Stimulated activated naive CD8-positive, alpha-beta T cell treated with anti-CD3 and anti-CD28 coated beads, Interleukin-15, amount 100 ng/mL, for 72 hours (primary cell): ENCODE results near the gene DEGS2.

Experiments used
- ATAC-seq: fragments of 150-1000 bp; cut with Tn5 transposase; 2 replicates; pipeline ENCODE4 v1.10.0; 2021; ENCODE audit warnings: mild to moderate bottlenecking, moderate library complexity
- DNase-seq, 2 donors: peaks; one replicate each; pipeline ENCODE4 v3.0.0; 2021 to 2022
- H3K27ac Mint-ChIP-seq, 2 donors: one replicate each; pipeline ENCODE4 v1.8.0; 2022; ENCODE audit warnings: mild to moderate bottlenecking in 2 of 2, mixed read lengths in 2 of 2, moderate library complexity in 2 of 2
- H3K27me3 Mint-ChIP-seq: one replicate; pipeline ENCODE4 v1.8.0; 2022; ENCODE audit warnings: mixed read lengths
- H3K4me1 Mint-ChIP-seq: one replicate; pipeline ENCODE4 v1.8.0; 2022; ENCODE audit warnings: mild to moderate bottlenecking, mixed read lengths
- H3K4me3 Mint-ChIP-seq, 2 donors: one replicate each; pipeline ENCODE4 v1.8.0; 2022; ENCODE audit warnings: mild to moderate bottlenecking in 2 of 2, mixed read lengths in 2 of 2, moderate library complexity in 1 of 2
- H3K9me3 Mint-ChIP-seq, 2 donors: one replicate each; pipeline ENCODE4 v1.8.0; 2022; ENCODE audit warnings: mixed read lengths in 2 of 2

Gene DEGS2

GRCh38 chr14:100145682-100146464 lies 13.6 kb downstream of the DEGS2 start:
- no peaks in the 10 kb centered on the region for H3K27me3 Mint-ChIP-seq
- H3K4me3 Mint-ChIP-seq: peak overlapping the region in 1 of 2 donors; percentile 75
- H3K9me3 Mint-ChIP-seq: no peaks in the 10 kb centered on the region
- DNase-seq (no peak), ATAC-seq (peak; percentile 1)
- peaks cover 66% of the 10 kb centered on the region for H3K4me1 Mint-ChIP-seq
- peak overlapping the region in 1 of 2 donors; percentile 89 for H3K27ac Mint-ChIP-seq

- Mint-ChIP-seq H3K4me1 (peaks cover 69% of the 10 kb centered on the region), H3K9me3 (no peaks in the 10 kb centered on the region), H3K4me3 (no peak overlapping the region), H3K27me3 (no peaks in the 10 kb centered on the region), H3K27ac (peak overlapping the region in 1 of 2 donors; percentile 83)
- ATAC-seq: no peak
- DNase-seq: peak in 1 of 2 donors; percentile 32
Observed at GRCh38 chr14:100144996-100145646, 14.3 kb downstream of the DEGS2 start.

GRCh38 chr14:100144645-100144995 lies 14.8 kb downstream of the DEGS2 start:
- H3K27me3 Mint-ChIP-seq: no peaks in the 10 kb centered on the region
- no peak overlapping the region for H3K4me3 Mint-ChIP-seq

GRCh38 chr14:100143934-100144333 lies 15.5 kb downstream of the DEGS2 start:
- ATAC-seq (no peak), DNase-seq (no peak)
- H3K27me3 Mint-ChIP-seq: no peaks in the 10 kb centered on the region
- H3K4me1 Mint-ChIP-seq: peaks cover 75% of the 10 kb centered on the region
- peak overlapping the region in 1 of 2 donors; percentile 12 for H3K27ac Mint-ChIP-seq
- H3K4me3 Mint-ChIP-seq: no peak overlapping the region
- H3K9me3 Mint-ChIP-seq: no peaks in the 10 kb centered on the region

More at GRCh38 chr14:100144645-100144995, 14.8 kb downstream of the DEGS2 start:
- Mint-ChIP-seq H3K27ac (peak overlapping the region in 1 of 2 donors; percentile 83), H3K4me1 (peaks cover 71% of the 10 kb centered on the region), H3K9me3 (no peaks in the 10 kb centered on the region)
- no peak for DNase-seq
- no peak for ATAC-seq

GRCh38 chr14:100143523-100143922 lies 15.9 kb downstream of the DEGS2 start:
- no peaks in the 10 kb centered on the region for H3K9me3 Mint-ChIP-seq
- H3K4me3 Mint-ChIP-seq: no peak overlapping the region
- no peaks in the 10 kb centered on the region for H3K27me3 Mint-ChIP-seq
- H3K4me1 Mint-ChIP-seq: peaks cover 75% of the 10 kb centered on the region
- H3K27ac Mint-ChIP-seq: peak overlapping the region in 1 of 2 donors; percentile 76
- DNase-seq (no peak), ATAC-seq (no peak)

- H3K4me3 Mint-ChIP-seq: no peak overlapping the region
Observed at GRCh38 chr14:100142073-100143040, 17.1 kb downstream of the DEGS2 start.

GRCh38 chr14:100141098-100141497 lies 18.3 kb downstream of the DEGS2 start:
- H3K27ac Mint-ChIP-seq: peak overlapping the region in 1 of 2 donors; percentile 78
- H3K9me3 Mint-ChIP-seq: no peaks in the 10 kb centered on the region
- peaks cover 55% of the 10 kb centered on the region for H3K4me1 Mint-ChIP-seq
- no peaks in the 10 kb centered on the region for H3K27me3 Mint-ChIP-seq
- ATAC-seq (no peak), DNase-seq (no peak)
- no peak overlapping the region for H3K4me3 Mint-ChIP-seq

More at GRCh38 chr14:100142073-100143040, 17.1 kb downstream of the DEGS2 start:
- H3K27me3 Mint-ChIP-seq: no peaks in the 10 kb centered on the region
- H3K9me3 Mint-ChIP-seq: no peaks in the 10 kb centered on the region
- H3K27ac Mint-ChIP-seq: peak overlapping the region in 1 of 2 donors; percentile 93
- ATAC-seq (no peak), DNase-seq (no peak)
- H3K4me1 Mint-ChIP-seq: peaks cover 68% of the 10 kb centered on the region

GRCh38 chr14:100140452-100141078 lies 18.9 kb downstream of the DEGS2 start:
- ATAC-seq: no peak
- Mint-ChIP-seq H3K9me3 (no peaks in the 10 kb centered on the region), H3K27ac (peak overlapping the region in 1 of 2 donors; percentile 94), H3K4me3 (no peak overlapping the region), H3K4me1 (peaks cover 55% of the 10 kb centered on the region), H3K27me3 (no peaks in the 10 kb centered on the region)
- no peak for DNase-seq

- no peak for DNase-seq
- Mint-ChIP-seq H3K4me3 (no peak overlapping the region), H3K4me1 (peaks cover 45% of the 10 kb centered on the region), H3K27ac (peak overlapping the region in 1 of 2 donors; percentile 78), H3K27me3 (no peaks in the 10 kb centered on the region), H3K9me3 (no peaks in the 10 kb centered on the region)
- ATAC-seq: no peak
Observed at GRCh38 chr14:100138955-100139354, 20.5 kb downstream of the DEGS2 start.

GRCh38 chr14:100138082-100138787 lies 21.2 kb downstream of the DEGS2 start:
- H3K4me1 Mint-ChIP-seq: peaks cover 44% of the 10 kb centered on the region
- H3K27me3 Mint-ChIP-seq: no peaks in the 10 kb centered on the region
- H3K9me3 Mint-ChIP-seq: no peaks in the 10 kb centered on the region
- ATAC-seq (no peak), DNase-seq (no peak)
- no peak overlapping the region for H3K4me3 Mint-ChIP-seq
- peak overlapping the region in 1 of 2 donors; percentile 78 for H3K27ac Mint-ChIP-seq

GRCh38 chr14:100137173-100137572 lies 22.3 kb downstream of the DEGS2 start:
- Mint-ChIP-seq H3K4me1 (peaks cover 44% of the 10 kb centered on the region), H3K9me3 (no peaks in the 10 kb centered on the region), H3K27ac (peak overlapping the region in 1 of 2 donors; percentile 91), H3K4me3 (no peak overlapping the region), H3K27me3 (no peaks in the 10 kb centered on the region)
- DNase-seq (no peak), ATAC-seq (no peak)

GRCh38 chr14:100135784-100136183 lies 23.7 kb downstream of the DEGS2 start:
- Mint-ChIP-seq H3K4me1 (peaks cover 34% of the 10 kb centered on the region), H3K27me3 (no peaks in the 10 kb centered on the region), H3K27ac (peak overlapping the region; percentile 33 to 71), H3K9me3 (no peaks in the 10 kb centered on the region), H3K4me3 (no peak overlapping the region)
- no peak for ATAC-seq
- DNase-seq: no peak

GRCh38 chr14:100135073-100135472 lies 24.4 kb downstream of the DEGS2 start:
- Mint-ChIP-seq H3K9me3 (no peaks in the 10 kb centered on the region), H3K27me3 (no peaks in the 10 kb centered on the region), H3K4me3 (no peak overlapping the region), H3K4me1 (peaks cover 39% of the 10 kb centered on the region), H3K27ac (no peak overlapping the region)
- DNase-seq: no peak
- no peak for ATAC-seq

- H3K4me3 Mint-ChIP-seq: no peak overlapping the region
- peak overlapping the region in 1 of 2 donors; percentile 54 for H3K27ac Mint-ChIP-seq
- DNase-seq (no peak), ATAC-seq (no peak)
- H3K27me3 Mint-ChIP-seq: no peaks in the 10 kb centered on the region
- no peaks in the 10 kb centered on the region for H3K9me3 Mint-ChIP-seq
- H3K4me1 Mint-ChIP-seq: peaks cover 39% of the 10 kb centered on the region
Observed at GRCh38 chr14:100134586-100134985, 24.9 kb downstream of the DEGS2 start.
